ENCODE results near the gene FKBP4. TPM values are rescaled to one million over a fixed set of nuclear protein-coding genes. Genes with fewer than 3 reads are reported as not detected.

The FKBP4 gene
- total RNA-seq = 100 to 1,000 TPM in 1 of 2 donors, 10 to 100 TPM in 1; 63.1 to 274 TPM

GRCh38 chr12:2794736-2795289 is at the start of gene FKBP4:
Gene FKBP4 (plus strand): TSS chr12:2794970. CDS start chr12:2795140, 170 bp downstream.
- intact Hi-C loops (cut with DNase I) = no loop called here
- H3K4me1 ChIP-seq = peaks cover 8% of the 10 kb centered on the region
- peak; percentile 96 for DNase-seq

GRCh38 chr12:2745655-2746054 is 49.1 kb upstream of the FKBP4 start:
- no peak overlapping the region for H3K27ac ChIP-seq
- no peaks in the 10 kb centered on the region for H3K27me3 ChIP-seq
- H3K9me3 ChIP-seq = no peaks in the 10 kb centered on the region
- TF ChIP-seq CTCF (IDR thresholded peaks at IDR 0.05) = no peak
- intact Hi-C loops (cut with DNase I) = no loop called here
- H3K9ac ChIP-seq (ENCODE audit: low read depth in 2 of 2, low read length in 2 of 2) = no peak overlapping the region
- H3K4me1 ChIP-seq = no peaks in the 10 kb centered on the region
- H3K36me3 ChIP-seq = no peaks in the 10 kb centered on the region
- DNase-seq = no peak
- H3K4me3 ChIP-seq = no peak overlapping the region

More at GRCh38 chr12:2794736-2795289, at the start of gene FKBP4:
- H3K4me3 ChIP-seq = peak within 1 kb of the TSS; percentile 57
- H3K27ac ChIP-seq = peak within 1 kb of the TSS; percentile 66
- H3K9me3 ChIP-seq = no peaks in the 10 kb centered on the region
- no peak for TF ChIP-seq CTCF (IDR thresholded peaks at IDR 0.05)
- H3K36me3 ChIP-seq = peaks cover 14% of the 10 kb centered on the region
- H3K9ac ChIP-seq (ENCODE audit: low read depth in 2 of 2, low read length in 2 of 2) = peak within 1 kb of the TSS; percentile 82 to 93
- H3K27me3 ChIP-seq = no peaks in the 10 kb centered on the region

- no peak for DNase-seq
- TF ChIP-seq CTCF (IDR thresholded peaks at IDR 0.05) = no peak
- Histone ChIP-seq H3K27ac (no peak overlapping the region), H3K9ac (ENCODE audit: low read depth in 2 of 2, low read length in 2 of 2) (no peak overlapping the region), H3K4me1 (no peaks in the 10 kb centered on the region), H3K9me3 (no peaks in the 10 kb centered on the region), H3K27me3 (no peaks in the 10 kb centered on the region), H3K4me3 (no peak overlapping the region), H3K36me3 (no peaks in the 10 kb centered on the region)
- intact Hi-C loops (cut with DNase I) = no loop called here
These were observed 45.2 kb upstream of the FKBP4 start for GRCh38 chr12:2749580-2749979.

GRCh38 chr12:2750185-2750584 is 44.6 kb upstream of the FKBP4 start:
- H3K4me1 ChIP-seq = no peaks in the 10 kb centered on the region
- TF ChIP-seq CTCF (IDR thresholded peaks at IDR 0.05) = no peak
- DNase-seq = no peak
- H3K4me3 ChIP-seq = no peak overlapping the region
- no peaks in the 10 kb centered on the region for H3K36me3 ChIP-seq
- H3K9ac ChIP-seq (ENCODE audit: low read depth in 2 of 2, low read length in 2 of 2) = no peak overlapping the region
- no peaks in the 10 kb centered on the region for H3K27me3 ChIP-seq
- no peaks in the 10 kb centered on the region for H3K9me3 ChIP-seq
- no peak overlapping the region for H3K27ac ChIP-seq
- intact Hi-C loops (cut with DNase I) = no loop called here

GRCh38 chr12:2751230-2751629 is 43.5 kb upstream of the FKBP4 start:
- intact Hi-C loops (cut with DNase I) = no loop called here
- Histone ChIP-seq H3K4me1 (no peaks in the 10 kb centered on the region), H3K27me3 (no peaks in the 10 kb centered on the region), H3K27ac (no peak overlapping the region), H3K9me3 (no peaks in the 10 kb centered on the region), H3K36me3 (no peaks in the 10 kb centered on the region), H3K4me3 (no peak overlapping the region), H3K9ac (ENCODE audit: low read depth in 2 of 2, low read length in 2 of 2) (no peak overlapping the region)
- DNase-seq = no peak
- TF ChIP-seq CTCF (IDR thresholded peaks at IDR 0.05) = no peak
